ENCODE measurements around the gene PODXL2. TPM values are rescaled to one million over a fixed set of nuclear protein-coding genes. Genes with fewer than 3 reads are reported as not detected.

Gene PODXL2
- total RNA-seq, 1 experiment from 2014 or later: 26.6 TPM

GRCh38 chr3:127613406-127613805 lies 15.6 kb upstream of the PODXL2 start:
- no peak for DNase-seq (ENCODE audit: low spot score)
- Histone ChIP-seq H3K27me3 (replicated peaks; ENCODE audit: insufficient read depth, low read depth, low read length, poor library complexity) (no peaks in the 10 kb centered on the region), H3K4me1 (ENCODE audit: insufficient read depth, low read length, poor library complexity, severe bottlenecking) (no peaks in the 10 kb centered on the region), H3K36me3 (ENCODE audit: insufficient read depth, low read length, poor library complexity, severe bottlenecking) (peaks cover 93% of the 10 kb centered on the region), H3K4me3 (ENCODE audit: low read depth, low read length, poor library complexity, severe bottlenecking) (no peak overlapping the region), H3K27ac (ENCODE audit: low read depth, low read length, poor library complexity, severe bottlenecking) (no peak overlapping the region), H3K9me3 (ENCODE audit: low read depth, low read length, poor library complexity, severe bottlenecking) (no peaks in the 10 kb centered on the region)
- ChIA-PET CTCF (no interaction called here), POLR2A (ENCODE audit: low non-redundant PET) (no interaction called here)
- intact Hi-C loops (cut with micrococcal nuclease; ENCODE audit: unreplicated experiment): no loop called here
- no peak for TF ChIP-seq CTCF (conservative IDR thresholded peaks at IDR 0.05; ENCODE audit: low read depth, low read length)
- TF ChIP-seq EZH2 (IDR thresholded peaks at IDR 0.05; ENCODE audit: borderline replicate concordance, low read depth, low read length, poor library complexity, severe bottlenecking): no peak
- BruUV-seq (replicated peaks): no TSS peak

GRCh38 chr3:127614928-127615589 lies 13.9 kb upstream of the PODXL2 start:
- Histone ChIP-seq H3K4me3 (ENCODE audit: low read depth, low read length, poor library complexity, severe bottlenecking) (no peak overlapping the region), H3K27ac (ENCODE audit: low read depth, low read length, poor library complexity, severe bottlenecking) (peak overlapping the region; percentile 27), H3K4me1 (ENCODE audit: insufficient read depth, low read length, poor library complexity, severe bottlenecking) (no peaks in the 10 kb centered on the region), H3K27me3 (replicated peaks; ENCODE audit: insufficient read depth, low read depth, low read length, poor library complexity) (no peaks in the 10 kb centered on the region), H3K9me3 (ENCODE audit: low read depth, low read length, poor library complexity, severe bottlenecking) (no peaks in the 10 kb centered on the region), H3K36me3 (ENCODE audit: insufficient read depth, low read length, poor library complexity, severe bottlenecking) (peaks cover 97% of the 10 kb centered on the region)
- TF ChIP-seq CTCF (conservative IDR thresholded peaks at IDR 0.05; ENCODE audit: low read depth, low read length) (no peak), EZH2 (IDR thresholded peaks at IDR 0.05; ENCODE audit: borderline replicate concordance, low read depth, low read length, poor library complexity, severe bottlenecking) (no peak)
- intact Hi-C loops (cut with micrococcal nuclease; ENCODE audit: unreplicated experiment): no loop called here
- BruUV-seq (replicated peaks): no TSS peak
- POLR2A ChIA-PET (ENCODE audit: low non-redundant PET): no interaction called here
- CTCF ChIA-PET: no interaction called here
- no peak for DNase-seq (ENCODE audit: low spot score)

- ChIA-PET CTCF (no interaction called here), POLR2A (ENCODE audit: low non-redundant PET) (no interaction called here)
- Histone ChIP-seq H3K9me3 (ENCODE audit: low read depth, low read length, poor library complexity, severe bottlenecking) (no peaks in the 10 kb centered on the region), H3K27me3 (replicated peaks; ENCODE audit: insufficient read depth, low read depth, low read length, poor library complexity) (no peaks in the 10 kb centered on the region), H3K27ac (ENCODE audit: low read depth, low read length, poor library complexity, severe bottlenecking) (no peak overlapping the region), H3K4me3 (ENCODE audit: low read depth, low read length, poor library complexity, severe bottlenecking) (no peak overlapping the region), H3K4me1 (ENCODE audit: insufficient read depth, low read length, poor library complexity, severe bottlenecking) (no peaks in the 10 kb centered on the region), H3K36me3 (ENCODE audit: insufficient read depth, low read length, poor library complexity, severe bottlenecking) (peaks cover 97% of the 10 kb centered on the region)
- TF ChIP-seq EZH2 (IDR thresholded peaks at IDR 0.05; ENCODE audit: borderline replicate concordance, low read depth, low read length, poor library complexity, severe bottlenecking): no peak
- TF ChIP-seq CTCF (conservative IDR thresholded peaks at IDR 0.05; ENCODE audit: low read depth, low read length): no peak
- intact Hi-C loops (cut with micrococcal nuclease; ENCODE audit: unreplicated experiment): no loop called here
- no TSS peak for BruUV-seq (replicated peaks)
- no peak for DNase-seq (ENCODE audit: low spot score)
These were observed 13.2 kb upstream of the PODXL2 start for GRCh38 chr3:127615631-127616305.

All from A673 (cell line).